ENCODE measurements around the gene GRIP1. TPM values are rescaled to one million over a fixed set of nuclear protein-coding genes. Genes with fewer than 3 reads are reported as not detected.

GRIP1 gene, protein sequence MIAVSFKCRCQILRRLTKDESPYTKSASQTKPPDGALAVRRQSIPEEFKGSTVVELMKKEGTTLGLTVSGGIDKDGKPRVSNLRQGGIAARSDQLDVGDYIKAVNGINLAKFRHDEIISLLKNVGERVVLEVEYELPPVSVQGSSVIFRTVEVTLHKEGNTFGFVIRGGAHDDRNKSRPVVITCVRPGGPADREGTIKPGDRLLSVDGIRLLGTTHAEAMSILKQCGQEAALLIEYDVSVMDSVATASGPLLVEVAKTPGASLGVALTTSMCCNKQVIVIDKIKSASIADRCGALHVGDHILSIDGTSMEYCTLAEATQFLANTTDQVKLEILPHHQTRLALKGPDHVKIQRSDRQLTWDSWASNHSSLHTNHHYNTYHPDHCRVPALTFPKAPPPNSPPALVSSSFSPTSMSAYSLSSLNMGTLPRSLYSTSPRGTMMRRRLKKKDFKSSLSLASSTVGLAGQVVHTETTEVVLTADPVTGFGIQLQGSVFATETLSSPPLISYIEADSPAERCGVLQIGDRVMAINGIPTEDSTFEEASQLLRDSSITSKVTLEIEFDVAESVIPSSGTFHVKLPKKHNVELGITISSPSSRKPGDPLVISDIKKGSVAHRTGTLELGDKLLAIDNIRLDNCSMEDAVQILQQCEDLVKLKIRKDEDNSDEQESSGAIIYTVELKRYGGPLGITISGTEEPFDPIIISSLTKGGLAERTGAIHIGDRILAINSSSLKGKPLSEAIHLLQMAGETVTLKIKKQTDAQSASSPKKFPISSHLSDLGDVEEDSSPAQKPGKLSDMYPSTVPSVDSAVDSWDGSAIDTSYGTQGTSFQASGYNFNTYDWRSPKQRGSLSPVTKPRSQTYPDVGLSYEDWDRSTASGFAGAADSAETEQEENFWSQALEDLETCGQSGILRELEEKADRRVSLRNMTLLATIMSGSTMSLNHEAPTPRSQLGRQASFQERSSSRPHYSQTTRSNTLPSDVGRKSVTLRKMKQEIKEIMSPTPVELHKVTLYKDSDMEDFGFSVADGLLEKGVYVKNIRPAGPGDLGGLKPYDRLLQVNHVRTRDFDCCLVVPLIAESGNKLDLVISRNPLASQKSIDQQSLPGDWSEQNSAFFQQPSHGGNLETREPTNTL
- 0.77 and 2.1 TPM in 2 replicates for total RNA-seq (2014; rRNA removed; shearing (Covaris generic))
- polyA plus RNA-seq (2015; cell fraction: cytosol; rRNA removed), result 0.73 and 1.6 TPM in 2 replicates
- 1.6 and 10.3 TPM in 2 replicates for polyA plus RNA-seq (2015; cell fraction: nucleus; rRNA removed)

DNA sequence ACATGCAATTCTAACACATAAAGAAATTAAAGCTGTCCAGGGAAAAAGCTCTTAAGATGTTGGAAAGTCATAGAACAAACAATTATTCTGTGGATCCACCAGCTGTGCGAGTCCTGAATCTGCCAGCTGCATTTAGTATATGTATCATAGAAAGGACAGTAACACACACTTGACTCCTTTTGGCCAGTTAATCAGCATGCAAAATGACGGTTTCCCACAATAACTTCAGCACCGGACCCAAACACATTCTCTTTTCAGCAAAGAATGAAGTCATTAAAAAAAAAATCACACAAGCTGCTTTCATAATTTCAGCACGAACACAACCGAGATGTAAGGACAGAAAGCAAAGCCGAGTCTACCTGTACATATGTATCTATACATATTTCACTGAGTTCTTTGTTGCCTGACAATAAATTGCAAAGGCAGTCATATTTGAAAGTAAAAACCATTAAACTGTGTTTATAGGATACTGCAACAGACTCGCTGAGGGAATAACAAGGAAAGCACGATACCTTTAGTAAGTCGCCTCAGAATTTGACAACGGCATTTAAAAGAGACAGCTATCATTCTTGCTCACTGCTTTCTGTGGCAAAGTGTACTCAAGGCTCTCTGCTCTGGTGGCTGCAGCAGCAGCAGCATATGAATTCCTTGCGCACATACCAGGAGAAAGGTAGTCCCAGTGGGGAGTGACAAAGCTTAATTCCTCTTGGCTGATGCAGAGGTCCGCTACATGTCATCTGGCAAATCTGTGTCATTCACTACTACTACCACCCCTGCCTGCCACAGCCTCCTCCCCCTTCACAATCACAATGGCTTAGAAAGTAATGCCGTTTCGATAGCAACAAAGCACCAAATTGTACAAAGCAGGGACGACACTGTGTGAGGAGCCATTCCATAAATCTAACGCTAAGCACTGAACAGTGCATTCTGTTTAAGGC lies at the start of gene GRIP1:
Gene GRIP1, minus strand, starts transcription at position 739 of the 938 bp plus-strand sequence. Its CDS starts 172 bp downstream, at position 567.
- in situ Hi-C loops (cut with HindIII; ENCODE audit: low pct_unique_long_range_greater_than_20kb, low sequenced_read_pairs), result loop anchor here (25.0 kb wide), 1 partner anchor 184 kb away; no protein-coding TSS in a partner anchor
- no peak for DNase-seq (ENCODE audit: low read depth, low spot score)

DNA sequence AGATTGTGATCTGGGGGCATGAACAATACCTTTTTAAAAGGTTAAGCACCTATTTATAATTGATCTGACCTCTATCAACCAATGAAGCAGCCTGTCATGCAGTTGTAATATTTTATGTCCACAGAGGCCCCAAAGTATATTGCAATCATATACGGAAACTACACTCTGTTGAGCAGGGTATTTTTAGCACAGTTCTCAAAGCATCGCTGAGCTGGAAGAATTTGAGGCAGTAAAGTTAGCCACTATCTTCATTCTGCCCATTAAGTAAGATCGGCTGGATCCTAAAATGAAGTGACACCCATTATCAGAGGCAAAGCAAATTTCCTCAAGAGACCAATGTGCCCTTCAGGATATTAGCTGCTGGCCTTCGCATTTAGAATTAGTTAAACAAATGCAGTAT lies 47.7 kb upstream of the GRIP1 start:
- in situ Hi-C loops (cut with HindIII; ENCODE audit: low pct_unique_long_range_greater_than_20kb, low sequenced_read_pairs), result no loop called here
- DNase-seq (ENCODE audit: low read depth, low spot score), result no peak

DNA sequence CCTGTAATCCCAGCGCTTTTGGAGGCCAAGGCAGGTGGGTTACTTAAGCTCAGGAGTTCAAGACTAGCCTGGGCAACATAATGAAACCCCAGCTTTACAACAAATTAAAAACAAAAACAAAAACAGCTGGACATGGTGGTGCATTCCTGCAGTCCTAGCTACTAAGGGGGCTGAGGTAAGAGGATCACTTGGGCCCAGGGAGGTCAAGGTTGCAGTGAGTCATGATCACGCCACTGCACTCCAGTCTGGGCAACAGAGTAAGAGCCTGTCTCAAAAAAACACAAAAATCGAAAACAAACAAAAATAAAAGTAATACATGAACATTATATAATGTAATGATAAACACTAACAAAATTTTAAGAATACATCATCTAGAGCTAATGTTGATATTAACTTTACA lies 46.2 kb upstream of the GRIP1 start:
- DNase-seq (ENCODE audit: low read depth, low spot score), result no peak
- in situ Hi-C loops (cut with HindIII; ENCODE audit: low pct_unique_long_range_greater_than_20kb, low sequenced_read_pairs), result no loop called here

GRCh38 chr12:66724616-66725015 lies 45.7 kb upstream of the GRIP1 start:
- in situ Hi-C loops (cut with HindIII; ENCODE audit: low pct_unique_long_range_greater_than_20kb, low sequenced_read_pairs), result no loop called here

DNA sequence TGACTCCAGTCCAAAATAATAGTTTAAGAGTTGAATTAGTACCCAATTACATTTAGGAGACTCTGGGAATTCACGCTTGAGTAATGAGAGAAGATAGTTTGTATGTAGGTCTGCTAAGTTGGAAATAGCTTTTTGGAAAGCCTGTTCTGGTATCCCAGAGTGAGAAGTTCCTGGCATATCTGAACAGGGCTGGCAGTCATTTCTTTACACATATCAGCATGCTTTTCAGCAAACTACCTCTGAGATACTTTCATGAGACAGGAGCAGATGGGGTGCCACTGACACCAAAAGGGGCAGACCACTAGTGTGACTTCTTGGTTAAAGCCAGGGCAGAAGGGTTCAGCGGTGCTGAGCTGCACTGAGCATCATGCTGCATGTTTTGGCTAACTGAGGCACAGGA lies 45.1 kb upstream of the GRIP1 start:
- in situ Hi-C loops (cut with HindIII; ENCODE audit: low pct_unique_long_range_greater_than_20kb, low sequenced_read_pairs), result no loop called here
- no peak for DNase-seq (ENCODE audit: low read depth, low spot score)

More at GRCh38 chr12:66724616-66725015, 45.7 kb upstream of the GRIP1 start:
- DNase-seq (ENCODE audit: low read depth, low spot score), result peak; percentile 57

DNA sequence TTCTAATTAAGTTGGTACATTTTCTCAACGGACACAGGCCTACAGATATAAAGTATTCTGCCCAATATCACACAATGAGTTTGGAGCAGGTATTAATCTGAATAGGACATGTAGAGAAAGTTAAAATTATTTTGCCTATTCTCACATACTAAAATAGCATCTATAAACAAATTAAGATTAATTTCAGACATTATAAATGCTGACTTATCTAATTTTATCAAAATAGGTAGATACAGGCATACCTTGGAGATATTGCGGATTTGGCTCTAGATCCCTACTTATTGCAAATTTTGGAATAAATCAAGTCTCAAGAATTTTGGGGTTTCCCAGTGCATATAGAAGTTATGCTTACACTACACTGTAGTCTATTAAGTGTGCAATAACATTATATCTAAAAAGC lies 41.0 kb upstream of the GRIP1 start:
- in situ Hi-C loops (cut with HindIII; ENCODE audit: low pct_unique_long_range_greater_than_20kb, low sequenced_read_pairs), result no loop called here
- DNase-seq (ENCODE audit: low read depth, low spot score), result no peak

DNA sequence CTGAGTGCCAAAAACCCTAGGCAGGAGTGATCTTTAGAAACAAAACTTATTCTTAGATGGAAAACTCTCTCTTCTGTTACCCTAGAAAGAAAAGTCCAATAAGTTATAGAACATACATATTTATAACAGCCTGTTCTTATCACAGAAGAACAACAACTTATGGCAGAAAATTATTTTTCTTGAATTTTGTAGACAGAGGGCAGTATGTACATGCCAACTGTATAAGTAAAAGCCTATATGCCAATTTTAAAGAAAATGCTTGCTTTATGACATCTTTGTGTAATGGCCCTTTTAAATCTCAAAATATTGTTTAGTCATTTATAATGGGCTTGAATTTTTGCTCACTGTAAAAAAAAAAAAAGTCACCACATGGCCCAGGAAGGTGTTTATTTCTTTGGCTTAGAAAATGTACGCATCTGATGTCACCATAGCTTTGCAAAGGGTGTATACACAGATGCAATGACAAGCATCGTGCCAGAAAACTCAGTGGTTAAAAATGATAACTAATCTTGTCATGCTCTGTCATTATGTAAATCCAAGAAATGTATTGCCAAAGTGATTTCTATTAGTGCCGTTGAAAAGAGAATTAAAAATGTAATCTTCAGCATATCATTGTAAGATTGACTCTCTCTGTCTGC lies 38.3 kb upstream of the GRIP1 start:
- DNase-seq (ENCODE audit: low read depth, low spot score), result peak; percentile 9
- in situ Hi-C loops (cut with HindIII; ENCODE audit: low pct_unique_long_range_greater_than_20kb, low sequenced_read_pairs), result no loop called here

GRCh38 chr12:66716522-66716921 lies 37.6 kb upstream of the GRIP1 start:
- DNase-seq (ENCODE audit: low read depth, low spot score), result no peak
- in situ Hi-C loops (cut with HindIII; ENCODE audit: low pct_unique_long_range_greater_than_20kb, low sequenced_read_pairs), result no loop called here

- in situ Hi-C loops (cut with HindIII; ENCODE audit: low pct_unique_long_range_greater_than_20kb, low sequenced_read_pairs), result no loop called here
- no peak for DNase-seq (ENCODE audit: low read depth, low spot score)
Measured at GRCh38 chr12:66714709-66715108, 35.8 kb upstream of the GRIP1 start.

- DNase-seq (ENCODE audit: low read depth, low spot score), result no peak
- in situ Hi-C loops (cut with HindIII; ENCODE audit: low pct_unique_long_range_greater_than_20kb, low sequenced_read_pairs), result no loop called here
Measured at GRCh38 chr12:66713984-66714383, 35.1 kb upstream of the GRIP1 start.

GRCh38 chr12:66709893-66710292 lies 31.0 kb upstream of the GRIP1 start:
- no peak for DNase-seq (ENCODE audit: low read depth, low spot score)
- in situ Hi-C loops (cut with HindIII; ENCODE audit: low pct_unique_long_range_greater_than_20kb, low sequenced_read_pairs), result no loop called here

GRCh38 chr12:66709457-66709773 lies 30.5 kb upstream of the GRIP1 start:
- in situ Hi-C loops (cut with HindIII; ENCODE audit: low pct_unique_long_range_greater_than_20kb, low sequenced_read_pairs), result no loop called here
- no peak for DNase-seq (ENCODE audit: low read depth, low spot score)

- in situ Hi-C loops (cut with HindIII; ENCODE audit: low pct_unique_long_range_greater_than_20kb, low sequenced_read_pairs), result no loop called here
- DNase-seq (ENCODE audit: low read depth, low spot score), result peak; percentile 42
Measured at GRCh38 chr12:66708704-66709456, 30.0 kb upstream of the GRIP1 start.

DNA sequence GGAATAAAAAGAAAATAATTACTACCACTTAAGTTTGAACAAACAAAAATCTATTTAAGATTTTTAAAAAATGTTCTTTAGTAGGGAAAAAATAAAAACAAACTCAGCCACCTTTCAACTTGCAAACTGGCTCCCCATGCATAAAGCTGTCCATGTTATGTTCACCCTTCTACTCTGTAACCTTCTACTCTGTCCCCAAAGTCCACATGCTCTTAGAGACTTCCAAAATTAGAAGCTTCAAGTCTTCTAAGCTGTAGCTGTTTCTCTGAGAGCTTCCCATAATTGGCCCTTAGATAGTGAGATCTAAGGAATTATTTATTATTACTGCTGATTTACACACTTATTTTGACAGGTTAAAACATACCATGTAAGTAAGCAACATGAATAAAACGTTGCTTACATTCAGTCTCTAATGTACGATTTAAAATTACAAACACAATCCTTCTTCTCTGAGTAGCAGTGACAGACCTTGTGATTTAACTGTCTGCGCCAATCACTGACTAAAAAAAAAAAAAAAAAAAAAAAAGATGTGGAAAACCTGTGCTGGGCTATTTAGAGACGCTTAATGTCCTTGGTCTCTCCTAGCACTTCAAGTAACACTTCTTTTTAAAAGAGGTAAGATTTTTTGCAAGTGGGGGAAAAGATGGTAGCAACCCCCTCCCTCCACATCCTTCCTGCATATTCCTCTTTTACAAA lies 28.3 kb upstream of the GRIP1 start:
- no peak for DNase-seq (ENCODE audit: low read depth, low spot score)
- in situ Hi-C loops (cut with HindIII; ENCODE audit: low pct_unique_long_range_greater_than_20kb, low sequenced_read_pairs), result no loop called here

- in situ Hi-C loops (cut with HindIII; ENCODE audit: low pct_unique_long_range_greater_than_20kb, low sequenced_read_pairs), result loop anchor here (25.0 kb wide), 1 partner anchor 162 kb away; no protein-coding TSS in a partner anchor
Measured at GRCh38 chr12:66699738-66700482, 21.0 kb upstream of the GRIP1 start.

More at GRCh38 chr12:66699738-66700482, 21.0 kb upstream of the GRIP1 start:
- no peak for DNase-seq (ENCODE audit: low read depth, low spot score)

Data from SK-MEL-5 (cell line).